T-cell (primary cell): ENCODE data around the gene EDDM3A. TPM values are rescaled to one million over a fixed set of nuclear protein-coding genes. Genes with fewer than 3 reads are reported as not detected.
"Not testable (repeated sequence)": the region's sequence is repeated elsewhere in the genome, so short reads cannot be mapped to it uniquely, and the experiment has no call there.

Experiments used
- ATAC-seq, 4 experiments: fragments of 200-7000 bp in 3 of 4; fragments of 150-1000 bp in 1 of 4; cut with Tn5 transposase; replicated peaks in 1 of 4; 1 replicate in 3 of 4; 2 replicates in 1 of 4; pipeline ENCODE4 v1.10.0; 2021; ENCODE audit warnings: moderate library complexity in 3 of 4, mild to moderate bottlenecking in 2 of 4, moderate number of reproducible peaks in 1 of 4
- CTCF ChIA-PET, 2 donors: fragments of 300-600 bp; sonication (Branson Sonifier 250); formaldehyde crosslinking; loops; one replicate each; lab custom pipeline; 2022; ENCODE audit warnings: antibody characterized with exemption in 2 of 2; lab: Charles Lee
- POLR2A ChIA-PET, 2 donors: fragments of 300-600 bp; sonication (Branson Sonifier 250); formaldehyde crosslinking; loops; one replicate each; lab custom pipeline; 2022; ENCODE audit warnings: antibody characterized with exemption in 2 of 2; lab: Charles Lee
- DNase-seq, 35 experiments: peaks; one replicate each; pipeline versions ENCODE4 v3.0.0 to v3.0.0-alpha.2; 2013 to 2023
- H3K27ac ChIP-seq: one replicate; pipeline ENCODE4 v1.5.1; 2013; ENCODE audit warnings: low read length
- H3K27me3 ChIP-seq, 2 experiments: replicated peaks in 1 of 2; 1 replicate in 1 of 2; 2 replicates in 1 of 2; pipeline versions ENCODE4 v1.6.1 to v1.7.0; 2013; ENCODE audit warnings: low read length in 1 of 2, mixed read lengths in 1 of 2; ENCODE audit not compliant: control insufficient read depth in 2 of 2, insufficient read depth in 2 of 2; ENCODE audit errors: extremely low read depth in 1 of 2
- H3K36me3 ChIP-seq, 2 donors: 1 replicate in 1 of 2; 2 replicates in 1 of 2; pipeline versions ENCODE4 v1.6.1 to v1.7.0; 2013; ENCODE audit warnings: low read length in 1 of 2; ENCODE audit not compliant: control insufficient read depth in 2 of 2, insufficient read depth in 1 of 2; ENCODE audit errors: extremely low read depth in 1 of 2
- H3K4me1 ChIP-seq, 2 experiments: 1 replicate in 1 of 2; 2 replicates in 1 of 2; pipeline versions ENCODE4 v1.6.1 to v1.7.0; 2013; ENCODE audit warnings: low read length in 2 of 2, mixed read lengths in 1 of 2; ENCODE audit not compliant: insufficient read depth in 2 of 2, control insufficient read depth in 1 of 2; ENCODE audit errors: extremely low read depth in 1 of 2
- H3K4me3 ChIP-seq, 2 donors: 1 replicate in 1 of 2; 2 replicates in 1 of 2; pipeline versions ENCODE4 v1.5.1 to v1.7.0; 2013; ENCODE audit warnings: mild to moderate bottlenecking in 2 of 2, low read length in 1 of 2, moderate library complexity in 1 of 2; ENCODE audit not compliant: control insufficient read depth in 1 of 2; ENCODE audit errors: extremely low read depth in 1 of 2
- H3K9me3 ChIP-seq: 2 replicates; pipeline ENCODE4 v1.7.0; 2013
- H3K27ac Mint-ChIP-seq, 2 donors: one replicate each; pipeline ENCODE4 v1.8.0; 2020 to 2021; ENCODE audit warnings: mild to moderate bottlenecking in 2 of 2, mixed read lengths in 2 of 2
- H3K27me3 Mint-ChIP-seq, 2 donors: one replicate each; pipeline ENCODE4 v1.8.0; 2021 to 2022; ENCODE audit warnings: mixed read lengths in 2 of 2
- H3K36me3 Mint-ChIP-seq: one replicate; pipeline ENCODE4 v1.8.0; 2021; ENCODE audit warnings: mixed read lengths
- H3K4me1 Mint-ChIP-seq, 3 donors: one replicate each; pipeline ENCODE4 v1.8.0; 2020 to 2022; ENCODE audit warnings: mixed read lengths in 3 of 3, mild to moderate bottlenecking in 1 of 3
- H3K4me3 Mint-ChIP-seq, 3 donors: one replicate each; pipeline ENCODE4 v1.8.0; 2020 to 2022; ENCODE audit warnings: mild to moderate bottlenecking in 3 of 3, mixed read lengths in 3 of 3, moderate library complexity in 3 of 3
- H3K9me3 Mint-ChIP-seq, 3 donors: one replicate each; pipeline ENCODE4 v1.8.0; 2020 to 2022; ENCODE audit warnings: mixed read lengths in 3 of 3
- WGBS: methylation state at CpG from one replicate; pipeline ENCODE4 v1.1.5; 2013; ENCODE audit warnings: missing lambda C conversion rate; ENCODE audit not compliant: insufficient coverage; 5-methylcytosine and 5-hydroxymethylcytosine counted together
- total RNA-seq, 35 experiments: library from RNA in 6 of 35; stranded (reverse) in 6 of 35; fragments of 120-200 nt in 1 of 35; gene quantifications; one replicate each; pipeline versions ENCODE4 v1.2.1 to v1.2.4 and lab custom pipeline; 2013 to 2026

The EDDM3A gene
- total RNA-seq, 5 donors from 2014 or later (not counting 1 experiment from before 2014, with no cell fraction given), result not detected

- CTCF ChIA-PET, H3K27ac ChIP-seq, H3K36me3 ChIP-seq, H3K9me3 ChIP-seq, H3K9me3 Mint-ChIP-seq, POLR2A ChIA-PET, H3K4me3 ChIP-seq, H3K4me1 ChIP-seq, H3K27me3 ChIP-seq, H3K27me3 Mint-ChIP-seq, DNase-seq, H3K27ac Mint-ChIP-seq, H3K4me3 Mint-ChIP-seq, H3K36me3 Mint-ChIP-seq, ATAC-seq, H3K4me1 Mint-ChIP-seq: not testable (repeated sequence)
- 93% methylated on average over 3 of the region's 7 CpGs for WGBS
Observed at GRCh38 chr14:20738292-20738691, 7.4 kb upstream of the EDDM3A start.

DNA sequence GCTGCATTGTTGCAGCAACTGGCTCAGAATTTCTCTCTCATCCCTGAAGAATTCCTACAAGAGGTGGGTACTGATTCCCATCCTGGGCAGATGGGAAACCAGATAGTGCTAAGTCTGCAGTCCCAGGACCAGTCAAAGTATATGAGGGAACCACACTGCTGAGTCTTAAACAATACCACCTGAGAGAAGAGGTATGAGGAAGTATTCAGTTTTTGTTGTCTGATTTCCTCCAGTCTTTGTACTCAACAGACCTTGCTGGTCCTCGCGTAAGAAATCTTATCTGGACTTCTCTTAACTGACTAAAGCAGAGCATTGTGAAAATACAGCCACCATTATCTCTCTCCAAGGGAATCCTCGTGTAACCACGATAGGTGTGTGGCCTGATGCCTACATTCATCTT, 3.6 kb upstream of the EDDM3A start:
- Histone ChIP-seq H3K4me1 (no peaks in the 10 kb centered on the region), H3K27me3 (no peaks in the 10 kb centered on the region), H3K27ac (no peak overlapping the region), H3K4me3 (no peak overlapping the region), H3K36me3 (no peaks in the 10 kb centered on the region), H3K9me3 (no peaks in the 10 kb centered on the region)
- Mint-ChIP-seq H3K27me3 (peaks cover 5 to 7% of the 10 kb centered on the region in 2 donors), H3K27ac (peak overlapping the region in 1 of 2 donors; percentile 19), H3K9me3 (no peaks in the 10 kb centered on the region), H3K4me3 (no peak overlapping the region), H3K4me1 (no peaks in the 10 kb centered on the region), H3K36me3 (no peaks in the 10 kb centered on the region)
- POLR2A ChIA-PET, result no interaction called here
- ATAC-seq (no peak), DNase-seq (no peak)
- no CpG with 5 or more reads among the region's 4 CpGs for WGBS
- CTCF ChIA-PET, result no interaction called here

DNA sequence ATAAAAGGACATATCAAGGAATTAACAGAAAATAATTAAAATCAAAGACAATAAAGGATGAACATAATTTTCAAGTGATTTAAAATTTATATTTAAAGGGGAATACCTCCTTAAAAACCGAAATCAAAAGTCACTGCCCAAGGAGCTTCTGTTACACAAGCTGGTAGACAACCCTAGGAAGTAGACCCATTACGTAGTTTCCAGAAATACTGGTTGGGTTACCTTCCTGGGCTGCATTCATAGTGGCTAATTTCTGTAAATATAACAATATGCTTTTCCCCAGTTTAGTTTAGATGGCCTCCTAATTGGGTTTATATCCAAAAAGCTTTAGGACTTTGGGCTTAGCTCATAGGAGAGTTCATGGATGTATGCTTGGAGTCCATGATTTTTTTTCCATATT, 2.1 kb upstream of the EDDM3A start:
- no CpG with 5 or more reads among the region's 2 CpGs for WGBS
- POLR2A ChIA-PET, result no interaction called here
- Mint-ChIP-seq H3K27ac (no peak overlapping the region), H3K27me3 (peaks cover 3 to 13% of the 10 kb centered on the region in 2 donors), H3K4me3 (no peak overlapping the region), H3K4me1 (no peaks in the 10 kb centered on the region), H3K9me3 (no peaks in the 10 kb centered on the region), H3K36me3 (no peaks in the 10 kb centered on the region)
- CTCF ChIA-PET, result no interaction called here
- DNase-seq (no peak), ATAC-seq (no peak)
- Histone ChIP-seq H3K27ac (no peak overlapping the region), H3K4me1 (no peaks in the 10 kb centered on the region), H3K4me3 (no peak overlapping the region), H3K27me3 (no peaks in the 10 kb centered on the region), H3K9me3 (no peaks in the 10 kb centered on the region), H3K36me3 (no peaks in the 10 kb centered on the region)

DNA sequence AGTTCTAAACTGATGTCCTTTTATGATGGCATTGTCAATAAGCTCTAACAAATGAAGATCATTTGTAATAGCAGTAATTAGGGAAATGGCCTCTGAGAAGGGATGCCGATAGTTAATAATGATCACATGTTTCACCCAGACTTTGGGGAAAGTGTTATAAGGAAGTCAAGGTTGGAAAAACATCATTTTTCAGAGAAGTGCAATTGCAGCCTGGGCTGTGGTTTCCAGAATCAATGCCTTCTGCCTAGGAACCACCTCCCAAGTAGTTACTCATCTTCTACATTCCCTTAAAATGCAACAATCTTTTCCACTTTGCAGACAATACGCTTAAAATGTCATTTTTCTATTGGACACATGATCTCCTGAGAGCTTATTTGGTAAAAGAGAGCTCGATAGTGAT, 879 bp downstream of the EDDM3A start:
- Histone ChIP-seq H3K27ac (no peak overlapping the region), H3K9me3 (no peaks in the 10 kb centered on the region), H3K27me3 (no peaks in the 10 kb centered on the region), H3K4me1 (no peaks in the 10 kb centered on the region), H3K4me3 (no peak overlapping the region), H3K36me3 (no peaks in the 10 kb centered on the region)
- Mint-ChIP-seq H3K9me3 (peaks cover under 1% of the 10 kb centered on the region in 3 donors), H3K4me1 (no peaks in the 10 kb centered on the region), H3K27ac (no peak overlapping the region), H3K27me3 (peaks cover 4 to 24% of the 10 kb centered on the region in 2 donors), H3K4me3 (no peak overlapping the region), H3K36me3 (no peaks in the 10 kb centered on the region)
- WGBS, result no CpG with 5 or more reads among the region's 3 CpGs
- ChIA-PET POLR2A (interaction anchor here in 1 of 2 donors (0.6 kb wide), 1 partner anchor 61 kb away, joined by 3 read pairs; no protein-coding TSS in a partner anchor), CTCF (no interaction called here)
- no peak for DNase-seq
- ATAC-seq, result no peak

DNA sequence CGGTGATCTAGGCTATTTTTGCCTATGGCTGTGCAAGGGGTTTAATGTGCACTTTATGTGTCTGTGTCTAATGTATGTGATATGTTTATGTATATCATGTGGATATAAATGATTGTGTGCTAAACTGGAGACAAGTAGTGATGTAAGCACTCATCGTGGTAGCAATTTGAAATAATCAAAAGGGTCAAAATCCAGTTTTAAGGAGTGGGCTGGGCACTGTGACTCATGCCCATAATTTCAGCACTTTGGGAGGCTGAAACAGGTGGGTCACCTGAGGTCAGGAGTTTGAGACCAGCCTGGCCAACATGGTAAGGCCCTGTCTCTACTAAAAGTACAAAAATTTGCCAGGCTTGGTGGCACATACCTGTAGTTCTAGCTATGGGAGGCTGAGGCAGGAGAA, 2.8 kb downstream of the EDDM3A start:
- no peak overlapping the region for H3K27ac ChIP-seq
- WGBS, result 73% methylated on average over 1 of the region's 2 CpGs
- CTCF ChIA-PET, result no interaction called here

DNA sequence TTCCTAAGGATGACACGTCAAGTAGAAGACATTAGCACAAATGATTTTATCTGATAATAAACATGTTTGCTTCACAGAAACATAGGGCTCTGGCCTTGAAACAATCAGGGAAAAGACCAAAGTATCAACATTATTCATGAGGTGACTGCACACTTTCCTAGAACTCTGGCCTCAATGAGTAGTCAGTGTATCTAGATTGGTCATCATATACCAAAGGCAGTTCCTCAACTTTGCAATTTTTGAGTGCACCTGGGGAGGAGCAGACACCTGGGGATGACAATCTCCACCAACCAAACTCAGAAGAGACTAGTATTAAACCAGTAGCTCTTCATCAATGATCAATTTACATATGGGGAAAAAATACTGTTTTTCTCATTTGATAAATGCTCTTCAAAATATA, 4.5 kb downstream of the EDDM3A start:
- H3K4me1 ChIP-seq, result no peaks in the 10 kb centered on the region
- ChIA-PET CTCF (interaction anchor here in 1 of 2 donors (0.6 kb wide), 1 partner anchor 800 kb away, joined by 4 read pairs; no protein-coding TSS in a partner anchor), POLR2A (no interaction called here)
- Mint-ChIP-seq H3K27me3 (peaks cover 6 to 24% of the 10 kb centered on the region in 2 donors), H3K9me3 (peaks cover 8 to 10% (median 9%) of the 10 kb centered on the region in 3 donors), H3K4me3 (no peak overlapping the region), H3K36me3 (no peaks in the 10 kb centered on the region), H3K4me1 (no peaks in the 10 kb centered on the region), H3K27ac (no peak overlapping the region)
- H3K36me3 ChIP-seq, result no peaks in the 10 kb centered on the region
- H3K27ac ChIP-seq, result no peak overlapping the region
- H3K9me3 ChIP-seq, result no peaks in the 10 kb centered on the region
- WGBS, result no CpG with 5 or more reads among the region's 1 CpG
- no peaks in the 10 kb centered on the region for H3K27me3 ChIP-seq
- ATAC-seq (no peak), DNase-seq (no peak)
- no peak overlapping the region for H3K4me3 ChIP-seq

More for the DNA sequence above, 2.8 kb downstream of the EDDM3A start:
- DNase-seq (no peak), ATAC-seq (no peak)
- Histone ChIP-seq H3K27me3 (no peaks in the 10 kb centered on the region), H3K4me3 (no peak overlapping the region), H3K9me3 (no peaks in the 10 kb centered on the region), H3K4me1 (no peaks in the 10 kb centered on the region), H3K36me3 (no peaks in the 10 kb centered on the region)
- no peak overlapping the region for H3K4me3 Mint-ChIP-seq
- H3K4me1 Mint-ChIP-seq, result no peaks in the 10 kb centered on the region
- POLR2A ChIA-PET, result no interaction called here
- peaks cover 6 to 24% of the 10 kb centered on the region in 2 donors for H3K27me3 Mint-ChIP-seq
- peaks cover 8 to 10% (median 9%) of the 10 kb centered on the region in 3 donors for H3K9me3 Mint-ChIP-seq
- H3K27ac Mint-ChIP-seq, result no peak overlapping the region
- H3K36me3 Mint-ChIP-seq, result no peaks in the 10 kb centered on the region
